Ascending aorta (tissue), 2 donors: Measurements from ENCODE around the gene LCK. TPM values are rescaled to one million over a fixed set of nuclear protein-coding genes. Genes with fewer than 3 reads are reported as not detected.
"Not testable (repeated sequence)": the region's sequence is repeated elsewhere in the genome, so short reads cannot be mapped to it uniquely, and the experiment has no call there.

ENCODE experiments used
- DNase-seq, 2 donors: peaks; one replicate each; pipeline ENCODE4 v3.0.0-alpha.2; 2019; ENCODE audit warnings: low spot score in 2 of 2
- H3K27ac ChIP-seq, 2 donors: fragments of 200-600 bp; sonication (generic); one replicate each; pipeline ENCODE4 v1.5.1; 2016 to 2017; ENCODE audit warnings: mild to moderate bottlenecking in 1 of 2
- H3K27me3 ChIP-seq: fragments of 200-600 bp; sonication (generic); one replicate; pipeline ENCODE4 v1.5.1; 2017
- H3K36me3 ChIP-seq, 2 donors: fragments of 200-600 bp; sonication (generic); one replicate each; pipeline ENCODE4 v1.5.1; 2016
- H3K4me1 ChIP-seq, 2 donors: fragments of 200-600 bp; sonication (generic); one replicate each; pipeline ENCODE4 v1.5.1; 2016 to 2017; ENCODE audit warnings: mild to moderate bottlenecking in 1 of 2
- H3K4me3 ChIP-seq, 2 donors: fragments of 200-600 bp; sonication (generic); one replicate each; pipeline ENCODE4 v1.5.1; 2016 to 2017; ENCODE audit warnings: mild to moderate bottlenecking in 1 of 2
- H3K9me3 ChIP-seq, 2 donors: fragments of 200-600 bp; sonication (generic); one replicate each; pipeline ENCODE4 v1.5.1; 2016
- intact Hi-C: fragments of 100-400 bp; cut with DNase I; formaldehyde crosslinking; loops from one replicate; pipeline ENCODE4 v1.15.1; 2023
- total RNA-seq: library from RNA; depleted of rRNA; stranded (reverse); fragments of >200 nt; gene quantifications from one replicate; pipeline ENCODE4 v1.1.0, GENCODE V29; 2016
- TF ChIP-seq, protein P1 (sequence below), 3 experiments: fragments of 200-600 bp in 2 of 3; fragments of 450-650 bp in 1 of 3; sonication (generic) in 2 of 3; IDR thresholded peaks; one replicate each; pipeline ENCODE4 v1.5.1; 2016 to 2019; ENCODE audit warnings: antibody characterized with exemption in 3 of 3, mild to moderate bottlenecking in 1 of 3, moderate library complexity in 1 of 3

The LCK gene
- total RNA-seq, 1 donor from 2014 or later, result not detected

GRCh38 chr1:32273391-32274208 is 22.5 kb downstream of the LCK start:
- Histone ChIP-seq H3K4me1 (no peaks in the 10 kb centered on the region), H3K36me3 (no peaks in the 10 kb centered on the region), H3K9me3 (no peaks in the 10 kb centered on the region), H3K27me3 (no peaks in the 10 kb centered on the region), H3K27ac (no peak overlapping the region), H3K4me3 (no peak overlapping the region)
- TF ChIP-seq, protein P1, sequence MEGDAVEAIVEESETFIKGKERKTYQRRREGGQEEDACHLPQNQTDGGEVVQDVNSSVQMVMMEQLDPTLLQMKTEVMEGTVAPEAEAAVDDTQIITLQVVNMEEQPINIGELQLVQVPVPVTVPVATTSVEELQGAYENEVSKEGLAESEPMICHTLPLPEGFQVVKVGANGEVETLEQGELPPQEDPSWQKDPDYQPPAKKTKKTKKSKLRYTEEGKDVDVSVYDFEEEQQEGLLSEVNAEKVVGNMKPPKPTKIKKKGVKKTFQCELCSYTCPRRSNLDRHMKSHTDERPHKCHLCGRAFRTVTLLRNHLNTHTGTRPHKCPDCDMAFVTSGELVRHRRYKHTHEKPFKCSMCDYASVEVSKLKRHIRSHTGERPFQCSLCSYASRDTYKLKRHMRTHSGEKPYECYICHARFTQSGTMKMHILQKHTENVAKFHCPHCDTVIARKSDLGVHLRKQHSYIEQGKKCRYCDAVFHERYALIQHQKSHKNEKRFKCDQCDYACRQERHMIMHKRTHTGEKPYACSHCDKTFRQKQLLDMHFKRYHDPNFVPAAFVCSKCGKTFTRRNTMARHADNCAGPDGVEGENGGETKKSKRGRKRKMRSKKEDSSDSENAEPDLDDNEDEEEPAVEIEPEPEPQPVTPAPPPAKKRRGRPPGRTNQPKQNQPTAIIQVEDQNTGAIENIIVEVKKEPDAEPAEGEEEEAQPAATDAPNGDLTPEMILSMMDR (IDR thresholded peaks at IDR 0.05), result no peak
- DNase-seq, result no peak
- intact Hi-C loops, result no loop called here

DNA sequence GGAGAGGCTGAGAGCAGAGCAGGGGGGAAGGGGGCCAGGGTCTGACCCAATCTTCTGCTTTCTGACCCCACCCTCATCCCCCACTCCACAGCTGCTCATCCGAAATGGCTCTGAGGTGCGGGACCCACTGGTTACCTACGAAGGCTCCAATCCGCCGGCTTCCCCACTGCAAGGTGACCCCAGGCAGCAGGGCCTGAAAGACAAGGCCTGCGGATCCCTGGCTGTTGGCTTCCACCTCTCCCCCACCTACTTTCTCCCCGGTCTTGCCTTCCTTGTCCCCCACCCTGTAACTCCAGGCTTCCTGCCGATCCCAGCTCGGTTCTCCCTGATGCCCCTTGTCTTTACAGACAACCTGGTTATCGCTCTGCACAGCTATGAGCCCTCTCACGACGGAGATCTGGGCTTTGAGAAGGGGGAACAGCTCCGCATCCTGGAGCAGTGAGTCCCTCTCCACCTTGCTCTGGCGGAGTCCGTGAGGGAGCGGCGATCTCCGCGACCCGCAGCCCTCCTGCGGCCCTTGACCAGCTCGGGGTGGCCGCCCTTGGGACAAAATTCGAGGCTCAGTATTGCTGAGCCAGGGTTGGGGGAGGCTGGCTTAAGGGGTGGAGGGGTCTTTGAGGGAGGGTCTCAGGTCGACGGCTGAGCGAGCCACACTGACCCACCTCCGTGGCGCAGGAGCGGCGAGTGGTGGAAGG is 23.7 kb downstream of the LCK start:
- TF ChIP-seq, protein P1 (IDR thresholded peaks at IDR 0.05), result no peak
- no peaks in the 10 kb centered on the region for H3K27me3 ChIP-seq

GRCh38 chr1:32275424-32275823 is 24.4 kb downstream of the LCK start:
- Histone ChIP-seq H3K4me1 (no peaks in the 10 kb centered on the region), H3K27ac (no peak overlapping the region), H3K9me3 (no peaks in the 10 kb centered on the region), H3K4me3 (no peak overlapping the region), H3K36me3 (no peaks in the 10 kb centered on the region), H3K27me3 (no peaks in the 10 kb centered on the region)
- TF ChIP-seq, protein P1 (IDR thresholded peaks at IDR 0.05), result no peak
- no peak for DNase-seq
- intact Hi-C loops, result no loop called here

More for the DNA sequence above, 23.7 kb downstream of the LCK start:
- intact Hi-C loops, result no loop called here
- no peak overlapping the region for H3K27ac ChIP-seq
- H3K4me1 ChIP-seq, result no peaks in the 10 kb centered on the region
- no peak for DNase-seq
- no peak overlapping the region for H3K4me3 ChIP-seq
- no peaks in the 10 kb centered on the region for H3K9me3 ChIP-seq
- no peaks in the 10 kb centered on the region for H3K36me3 ChIP-seq

- TF ChIP-seq, protein P1 (IDR thresholded peaks at IDR 0.05), result no peak
- no peaks in the 10 kb centered on the region for H3K27me3 ChIP-seq
- no peaks in the 10 kb centered on the region for H3K9me3 ChIP-seq
- no peaks in the 10 kb centered on the region for H3K36me3 ChIP-seq
- no peak overlapping the region for H3K4me3 ChIP-seq
- no peaks in the 10 kb centered on the region for H3K4me1 ChIP-seq
- DNase-seq, result no peak
- intact Hi-C loops, result no loop called here
- H3K27ac ChIP-seq, result no peak overlapping the region
Observed at GRCh38 chr1:32276032-32276782, 25.1 kb downstream of the LCK start.

DNA sequence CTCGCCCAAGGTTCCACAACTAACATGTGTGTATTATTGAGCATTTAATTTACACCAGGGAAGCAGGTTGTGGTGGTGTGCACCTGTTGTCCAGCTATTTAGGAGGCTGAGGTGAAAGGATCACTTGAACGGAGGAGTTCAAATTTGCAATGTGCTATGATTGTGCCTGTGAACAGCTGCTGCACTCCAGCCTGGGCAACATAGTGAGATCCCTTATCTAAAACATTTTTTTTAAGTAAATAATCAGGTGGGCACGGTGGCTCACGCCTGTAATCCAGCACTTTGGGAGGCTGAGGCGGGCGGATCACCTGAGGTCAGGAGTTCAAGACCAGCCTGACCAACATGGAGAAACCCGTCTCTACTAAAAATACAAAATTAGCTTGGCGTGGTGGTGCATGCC is 33.7 kb downstream of the LCK start:
- H3K27ac ChIP-seq, H3K4me1 ChIP-seq, intact Hi-C loops, H3K4me3 ChIP-seq, H3K36me3 ChIP-seq, DNase-seq, H3K27me3 ChIP-seq, H3K9me3 ChIP-seq: not testable (repeated sequence)

GRCh38 chr1:32285658-32286057 is 34.6 kb downstream of the LCK start:
- DNase-seq, result no peak
- intact Hi-C loops, result no loop called here

More at GRCh38 chr1:32285658-32286057, 34.6 kb downstream of the LCK start:
- TF ChIP-seq, protein P1 (IDR thresholded peaks at IDR 0.05), result no peak
- H3K9me3 ChIP-seq, result no peaks in the 10 kb centered on the region
- H3K27me3 ChIP-seq, result no peaks in the 10 kb centered on the region
- H3K4me1 ChIP-seq, result no peaks in the 10 kb centered on the region
- no peak overlapping the region for H3K27ac ChIP-seq
- no peaks in the 10 kb centered on the region for H3K36me3 ChIP-seq
- no peak overlapping the region for H3K4me3 ChIP-seq
